Activated T-cell treated with anti-CD3 and anti-CD28 coated beads for 48 hours (primary cell): ENCODE measurements around the gene HOXA13.

Source experiments
- DNase-seq: peaks from one replicate; pipeline ENCODE4 v3.0.0-alpha.2; 2020; ENCODE audit warnings: low read depth

The HOXA13 gene

GRCh38 chr7:27148031-27148755 is 51.7 kb downstream of the HOXA13 start:
- no peak for DNase-seq

GRCh38 chr7:27147199-27148030 is 52.5 kb downstream of the HOXA13 start, which contains the start of gene HOXA6:
Gene HOXA6, minus strand, starts transcription at chr7:27147774. Its CDS starts 25 bp downstream, at chr7:27147749.
- DNase-seq, result no peak

GRCh38 chr7:27146491-27147198 is 53.2 kb downstream of the HOXA13 start:
- no peak for DNase-seq

- no peak for DNase-seq
Measured at GRCh38 chr7:27145914-27146412, 53.9 kb downstream of the HOXA13 start.

- no peak for DNase-seq
Measured at GRCh38 chr7:27145165-27145913, 54.6 kb downstream of the HOXA13 start.

GRCh38 chr7:27144781-27145164 is 55.1 kb downstream of the HOXA13 start:
- no peak for DNase-seq
